Measurements from ENCODE around the gene ISY1. TPM values are rescaled to one million over a fixed set of nuclear protein-coding genes. Genes with fewer than 3 reads are reported as not detected.

Gene ISY1
- total and polyA plus RNA-seq, 2 donors from 2014 or later = 22.4 to 27.1 TPM

DNA sequence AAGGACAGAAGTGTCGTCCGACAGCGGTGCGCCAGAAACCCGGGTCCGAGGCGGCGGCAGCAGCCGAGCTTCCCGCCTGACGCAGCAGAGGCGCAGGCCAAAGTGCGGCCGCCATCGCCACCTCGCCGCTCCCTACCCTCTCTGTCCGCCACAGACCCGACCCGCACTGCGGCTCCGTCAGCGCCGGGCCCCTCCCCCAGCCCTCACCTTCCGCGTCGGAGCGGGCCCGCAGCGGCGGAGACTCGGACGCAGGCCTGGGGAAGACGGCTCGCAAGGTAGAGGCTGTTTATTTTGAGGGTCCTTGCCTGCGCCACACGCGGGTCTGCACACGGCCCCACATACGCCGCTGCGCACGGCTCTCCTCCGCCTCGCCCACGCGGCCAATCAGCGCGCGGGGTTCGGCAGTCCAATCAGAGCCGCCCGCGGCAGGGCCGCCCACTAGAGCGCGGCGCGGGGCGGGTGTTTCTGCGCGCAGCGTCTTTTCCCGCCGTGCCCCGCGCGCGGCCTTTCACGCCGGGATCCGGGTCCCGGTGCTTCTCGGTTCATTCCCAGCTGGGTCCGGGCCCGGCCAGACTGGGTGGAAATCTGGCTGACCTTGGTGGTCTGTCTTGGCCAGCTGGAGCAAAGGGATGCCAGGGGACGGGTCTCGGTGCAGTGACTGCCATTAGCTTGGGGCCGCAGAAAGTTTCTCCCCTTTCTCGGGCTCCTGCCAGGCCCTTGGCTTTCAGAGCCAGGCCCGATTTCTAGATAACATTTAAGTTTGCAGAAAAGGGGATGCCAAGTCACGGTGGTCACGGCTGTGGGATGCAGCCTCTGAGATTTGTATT, 22.9 kb upstream of the ISY1 start, which contains the start of gene CNBP:
Gene CNBP, minus strand, starts transcription at position 328 of the 827 bp plus-strand sequence. CDS start 12,139 bp downstream, outside the sequence.
- peaks cover 0 to 17% (median 4%) of the 10 kb centered on the region in 3 donors for H3K4me1 ChIP-seq (ENCODE audit: control insufficient read depth in 2 of 3, insufficient read depth in 2 of 3, low read depth in 1 of 3, low read length in 3 of 3)
- H3K27me3 ChIP-seq (ENCODE audit: control insufficient read depth, insufficient read depth, low read length) = no peaks in the 10 kb centered on the region
- peak within 1 kb of the TSS; percentile 98 for H3K27ac ChIP-seq (ENCODE audit: low read depth in 2 of 2, low read length in 2 of 2)
- no peaks in the 10 kb centered on the region for H3K9me3 ChIP-seq (ENCODE audit: control insufficient read depth in 2 of 3, insufficient read depth in 1 of 3, low read length in 3 of 3)
- intact Hi-C loops (cut with DNase I) = no loop called here
- TF ChIP-seq, protein P1, sequence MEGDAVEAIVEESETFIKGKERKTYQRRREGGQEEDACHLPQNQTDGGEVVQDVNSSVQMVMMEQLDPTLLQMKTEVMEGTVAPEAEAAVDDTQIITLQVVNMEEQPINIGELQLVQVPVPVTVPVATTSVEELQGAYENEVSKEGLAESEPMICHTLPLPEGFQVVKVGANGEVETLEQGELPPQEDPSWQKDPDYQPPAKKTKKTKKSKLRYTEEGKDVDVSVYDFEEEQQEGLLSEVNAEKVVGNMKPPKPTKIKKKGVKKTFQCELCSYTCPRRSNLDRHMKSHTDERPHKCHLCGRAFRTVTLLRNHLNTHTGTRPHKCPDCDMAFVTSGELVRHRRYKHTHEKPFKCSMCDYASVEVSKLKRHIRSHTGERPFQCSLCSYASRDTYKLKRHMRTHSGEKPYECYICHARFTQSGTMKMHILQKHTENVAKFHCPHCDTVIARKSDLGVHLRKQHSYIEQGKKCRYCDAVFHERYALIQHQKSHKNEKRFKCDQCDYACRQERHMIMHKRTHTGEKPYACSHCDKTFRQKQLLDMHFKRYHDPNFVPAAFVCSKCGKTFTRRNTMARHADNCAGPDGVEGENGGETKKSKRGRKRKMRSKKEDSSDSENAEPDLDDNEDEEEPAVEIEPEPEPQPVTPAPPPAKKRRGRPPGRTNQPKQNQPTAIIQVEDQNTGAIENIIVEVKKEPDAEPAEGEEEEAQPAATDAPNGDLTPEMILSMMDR (IDR thresholded peaks at IDR 0.05; ENCODE audit: borderline replicate concordance, extremely low read depth, insufficient read depth) = no peak
- peak within 1 kb of the TSS; percentile 73 to 93 (median 87) for H3K4me3 ChIP-seq (ENCODE audit: low read length in 3 of 3)
- DNase-seq (peak; percentile 94 to 98 (median 98)), FAIRE-seq (no peak)
- no peaks in the 10 kb centered on the region for H3K36me3 ChIP-seq (ENCODE audit: control insufficient read depth in 2 of 3, insufficient read depth in 3 of 3, low read length in 3 of 3)
- H3K9ac ChIP-seq (ENCODE audit: low read length in 3 of 3) = peak within 1 kb of the TSS; percentile 78 to 100 (median 97)

DNA sequence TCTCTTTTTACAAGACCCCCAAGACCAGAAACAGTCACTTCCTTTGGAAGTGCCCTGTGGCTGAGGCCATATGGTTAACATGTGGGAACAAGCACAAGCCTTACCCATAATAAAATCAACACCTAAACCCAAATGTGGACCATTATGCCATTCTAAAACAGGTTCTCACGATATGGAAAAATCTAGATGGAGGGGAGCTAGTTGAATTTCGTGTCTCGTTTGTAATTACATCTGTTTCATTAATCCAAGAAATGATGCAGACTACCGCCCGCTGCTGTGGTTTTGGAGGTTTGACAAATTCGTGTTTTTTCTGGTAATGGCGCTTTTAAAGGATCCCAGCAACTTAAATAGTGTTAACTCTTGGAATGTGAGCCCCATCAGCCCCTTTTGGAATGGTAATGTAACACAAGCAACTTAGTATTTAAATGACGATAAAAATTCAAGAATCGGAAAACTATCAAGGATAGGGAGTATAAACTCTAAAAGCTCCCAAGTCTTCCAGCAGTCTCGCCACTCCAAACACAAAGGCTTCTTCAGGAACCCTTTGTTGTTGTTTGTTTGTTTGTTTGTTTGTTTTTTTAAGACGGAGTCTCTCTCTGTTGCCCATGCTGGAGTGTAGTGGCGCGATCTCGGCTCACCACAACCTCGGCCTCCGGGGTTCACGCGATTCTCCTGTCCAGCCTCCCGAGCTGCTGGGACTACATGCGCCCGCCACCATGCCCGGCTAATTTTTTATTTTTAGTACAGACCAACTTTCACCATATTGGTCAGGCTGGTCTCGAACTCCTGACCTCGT, 21.7 kb upstream of the ISY1 start:
- intact Hi-C loops (cut with DNase I) = no loop called here
- Histone ChIP-seq H3K9me3 (ENCODE audit: control insufficient read depth in 2 of 3, insufficient read depth in 1 of 3, low read length in 3 of 3) (no peaks in the 10 kb centered on the region), H3K36me3 (ENCODE audit: control insufficient read depth in 2 of 3, insufficient read depth in 3 of 3, low read length in 3 of 3) (peaks cover 0 to 2% (median 0%) of the 10 kb centered on the region in 3 donors), H3K4me3 (ENCODE audit: low read length in 3 of 3) (peak overlapping the region; percentile 73 to 93 (median 82)), H3K27me3 (ENCODE audit: control insufficient read depth, insufficient read depth, low read length) (no peaks in the 10 kb centered on the region), H3K9ac (ENCODE audit: low read length in 3 of 3) (peak overlapping the region; percentile 78 to 80 (median 79)), H3K27ac (ENCODE audit: low read depth in 2 of 2, low read length in 2 of 2) (peak overlapping the region; percentile 98), H3K4me1 (ENCODE audit: control insufficient read depth in 2 of 3, insufficient read depth in 2 of 3, low read depth in 1 of 3, low read length in 3 of 3) (peaks cover 0 to 20% (median 11%) of the 10 kb centered on the region in 3 donors)
- DNase-seq (peak in 2 of 5 donors; percentile 35 to 38), FAIRE-seq (no peak)
- TF ChIP-seq, protein P1 (IDR thresholded peaks at IDR 0.05; ENCODE audit: borderline replicate concordance, extremely low read depth, insufficient read depth) = no peak

DNA sequence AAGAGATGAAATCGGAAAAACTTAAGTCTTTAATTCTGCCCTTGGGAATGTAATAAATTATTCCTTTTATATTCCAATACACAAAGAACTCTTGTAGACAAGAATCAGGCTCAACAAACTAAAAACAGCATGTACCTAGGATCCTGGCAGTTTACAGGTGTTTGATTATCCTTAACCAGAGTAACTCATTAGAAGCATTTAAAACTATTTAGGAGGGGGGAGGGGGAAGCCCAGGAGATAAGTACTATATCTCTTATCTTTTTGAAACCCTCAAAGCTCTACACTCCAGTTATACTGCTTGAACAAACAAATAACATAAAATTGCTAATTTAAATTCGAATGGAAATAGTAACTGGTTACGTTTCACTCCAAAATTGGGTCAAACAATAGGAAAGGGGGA, 21.0 kb upstream of the ISY1 start:
- no peaks in the 10 kb centered on the region for H3K9me3 ChIP-seq (ENCODE audit: control insufficient read depth in 2 of 3, insufficient read depth in 1 of 3, low read length in 3 of 3)
- DNase-seq (peak in 2 of 5 donors; percentile 4 to 8), FAIRE-seq (no peak)
- H3K4me3 ChIP-seq (ENCODE audit: low read length in 3 of 3) = peak overlapping the region; percentile 73 to 93 (median 82)
- no peaks in the 10 kb centered on the region for H3K27me3 ChIP-seq (ENCODE audit: control insufficient read depth, insufficient read depth, low read length)
- intact Hi-C loops (cut with DNase I) = no loop called here
- peak overlapping the region; percentile 4 to 80 (median 79) for H3K9ac ChIP-seq (ENCODE audit: low read length in 3 of 3)
- H3K4me1 ChIP-seq (ENCODE audit: control insufficient read depth in 2 of 3, insufficient read depth in 2 of 3, low read depth in 1 of 3, low read length in 3 of 3) = peaks cover 0 to 26% (median 18%) of the 10 kb centered on the region in 3 donors
- TF ChIP-seq, protein P1 (IDR thresholded peaks at IDR 0.05; ENCODE audit: borderline replicate concordance, extremely low read depth, insufficient read depth) = no peak
- H3K27ac ChIP-seq (ENCODE audit: low read depth in 2 of 2, low read length in 2 of 2) = peak overlapping the region in 1 of 2 donors; percentile 98
- peaks cover 0 to 2% (median 0%) of the 10 kb centered on the region in 3 donors for H3K36me3 ChIP-seq (ENCODE audit: control insufficient read depth in 2 of 3, insufficient read depth in 3 of 3, low read length in 3 of 3)
